Activated T-cell treated with anti-CD3 and anti-CD28 coated beads, Interleukin-2, amount 50 U/mL, for 72 hours (primary cell): ENCODE measurements around the gene PEX13. TPM values are rescaled to one million over a fixed set of nuclear protein-coding genes. Genes with fewer than 3 reads are reported as not detected.

Experiments used
- total RNA-seq, 2 donors: library from RNA; stranded (reverse); gene quantifications; one replicate each; pipeline ENCODE4 v1.2.3, GENCODE V29; 2022

The PEX13 gene
- total RNA-seq, 2 donors from 2014 or later, result 19.4 to 27.1 TPM

Other genes with a start within 250 kb of the PEX13 start
- gene REL, start 136.1 kb upstream of the PEX13 start, total RNA-seq, result 10 to 100 TPM; 72.6 to 81.0 TPM
- gene PUS10, start 535 bp downstream of the PEX13 start, total RNA-seq, result 10 to 100 TPM in 1 of 2 donors, 1 to 10 TPM in 1; 9.7 to 11.9 TPM
- gene SANBR, start 48.2 kb downstream of the PEX13 start, total RNA-seq, result 1 to 10 TPM; 4.2 to 4.6 TPM
- gene C2orf74, start 144.5 kb downstream of the PEX13 start, total RNA-seq, result 10 to 100 TPM; 13.4 to 20.9 TPM